Measurements from ENCODE around the gene PXDN.
"Not testable (repeated sequence)": the region's sequence is repeated elsewhere in the genome, so short reads cannot be mapped to it uniquely, and the experiment has no call there.

PXDN gene

GRCh38 chr2:1701556-1702185 lies 42.6 kb downstream of the PXDN start:
- Histone ChIP-seq H3K27me3 (ENCODE audit: insufficient read depth, low read length, poor library complexity, severe bottlenecking) (no peaks in the 10 kb centered on the region), H3K79me2 (ENCODE audit: insufficient read depth, low read length) (peaks cover 52% of the 10 kb centered on the region; the same call in 1 of the 2 replicates)
- no peak for TF ChIP-seq EZH2phosphoT487 (IDR thresholded peaks at IDR 0.05; ENCODE audit: borderline replicate concordance)
- no peak for TF ChIP-seq CTCF (conservative IDR thresholded peaks at IDR 0.05; ENCODE audit: low read length)

DNA sequence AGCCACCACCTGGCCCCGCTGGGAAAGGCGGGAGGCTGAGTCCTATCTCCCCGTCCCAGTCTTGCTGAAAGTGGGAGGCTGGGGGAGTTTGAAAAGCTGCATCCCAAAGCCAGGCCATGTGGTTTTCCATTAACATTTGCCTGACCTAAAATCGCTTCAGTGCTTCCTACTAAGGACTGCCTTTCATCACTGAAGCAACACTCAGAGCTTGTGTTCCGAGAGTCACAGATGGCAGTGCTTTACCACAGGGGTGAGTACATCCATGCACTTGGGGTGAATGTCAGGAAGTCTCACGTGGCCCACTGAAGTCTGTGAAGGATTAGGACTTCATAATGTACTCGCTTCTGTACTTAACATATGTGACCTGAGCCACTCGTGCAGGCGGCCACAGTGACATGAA lies 43.3 kb downstream of the PXDN start:
- no peaks in the 10 kb centered on the region for H3K4me1 ChIP-seq (ENCODE audit: insufficient read depth, low read length, poor library complexity, severe bottlenecking)
- H4K20me1 ChIP-seq (ENCODE audit: insufficient read depth, low read length, poor library complexity, severe bottlenecking), result peaks cover 8% of the 10 kb centered on the region

More at GRCh38 chr2:1701556-1702185, 42.6 kb downstream of the PXDN start:
- peaks cover 6% of the 10 kb centered on the region; the same call in 1 of the 2 replicates for H3K36me3 ChIP-seq (ENCODE audit: insufficient read depth, low read length)
- no peaks in the 10 kb centered on the region for H3F3A ChIP-seq (ENCODE audit: low read depth)
- H3K9me3 ChIP-seq (ENCODE audit: insufficient read depth, low read depth, low read length), result no peaks in the 10 kb centered on the region
- H3K4me2 ChIP-seq (ENCODE audit: low read depth, low read length, poor library complexity, severe bottlenecking), result no peak overlapping the region
- H3K4me1 ChIP-seq (ENCODE audit: insufficient read depth, low read length, poor library complexity, severe bottlenecking), result no peaks in the 10 kb centered on the region
- peaks cover 8% of the 10 kb centered on the region for H4K20me1 ChIP-seq (ENCODE audit: insufficient read depth, low read length, poor library complexity, severe bottlenecking)
- H2AFZ ChIP-seq (ENCODE audit: low read length), result no peak overlapping the region
- H3K9ac ChIP-seq (ENCODE audit: low read depth, low read length, poor library complexity, severe bottlenecking), result no peak overlapping the region
- H3K9me2 ChIP-seq (replicated peaks; ENCODE audit: low read depth, low read length), result no peaks in the 10 kb centered on the region
- H3K4me3 ChIP-seq (ENCODE audit: low read length, poor library complexity, severe bottlenecking), result no peak overlapping the region

DNA sequence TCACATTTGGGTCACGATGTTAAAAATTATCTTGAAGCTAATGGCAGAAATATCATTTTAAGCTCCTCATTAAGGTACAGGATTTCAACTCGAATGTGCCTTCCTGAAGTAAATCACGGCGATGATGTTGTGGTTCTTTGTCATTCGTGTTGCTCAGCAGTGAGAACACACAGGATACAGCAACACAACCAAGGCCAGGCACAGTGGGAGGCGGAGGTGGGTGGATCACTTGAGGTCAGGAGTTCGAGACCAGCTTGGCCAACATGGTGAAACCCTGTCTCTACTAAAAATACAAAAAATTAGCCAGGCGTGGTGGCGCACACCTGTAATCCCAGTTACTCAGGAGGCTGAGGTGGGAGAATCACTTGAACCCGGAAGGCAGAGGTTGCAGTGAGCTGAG lies 43.9 kb downstream of the PXDN start:
- H3K9me2 ChIP-seq (replicated peaks; ENCODE audit: low read depth, low read length); H4K20me1 ChIP-seq (ENCODE audit: insufficient read depth, low read length, poor library complexity, severe bottlenecking); H3K4me3 ChIP-seq (ENCODE audit: low read length, poor library complexity, severe bottlenecking); H3K27me3 ChIP-seq (ENCODE audit: insufficient read depth, low read length, poor library complexity, severe bottlenecking); H3K9ac ChIP-seq (ENCODE audit: low read depth, low read length, poor library complexity, severe bottlenecking); H3K4me1 ChIP-seq (ENCODE audit: insufficient read depth, low read length, poor library complexity, severe bottlenecking); H3F3A ChIP-seq (ENCODE audit: low read depth); H3K36me3 ChIP-seq (ENCODE audit: insufficient read depth, low read length); H2AFZ ChIP-seq (ENCODE audit: low read length); H3K9me3 ChIP-seq (ENCODE audit: insufficient read depth, low read depth, low read length); H3K4me2 ChIP-seq (ENCODE audit: low read depth, low read length, poor library complexity, severe bottlenecking): not testable (repeated sequence)
- H3K79me2 ChIP-seq (ENCODE audit: insufficient read depth, low read length), result peaks cover 53% of the 10 kb centered on the region; the same call in 1 of the 2 replicates

More for the DNA sequence above, 43.3 kb downstream of the PXDN start:
- no peak overlapping the region for H2AFZ ChIP-seq (ENCODE audit: low read length)
- no peaks in the 10 kb centered on the region for H3F3A ChIP-seq (ENCODE audit: low read depth)
- no peak overlapping the region for H3K4me3 ChIP-seq (ENCODE audit: low read length, poor library complexity, severe bottlenecking)
- no peaks in the 10 kb centered on the region for H3K27me3 ChIP-seq (ENCODE audit: insufficient read depth, low read length, poor library complexity, severe bottlenecking)
- H3K79me2 ChIP-seq (ENCODE audit: insufficient read depth, low read length), result peaks cover 56% of the 10 kb centered on the region; the same call in 1 of the 2 replicates
- peaks cover 8% of the 10 kb centered on the region; the same call in 1 of the 2 replicates for H3K36me3 ChIP-seq (ENCODE audit: insufficient read depth, low read length)
- TF ChIP-seq CTCF (conservative IDR thresholded peaks at IDR 0.05; ENCODE audit: low read length), result no peak
- TF ChIP-seq EZH2phosphoT487 (IDR thresholded peaks at IDR 0.05; ENCODE audit: borderline replicate concordance), result no peak
- H3K9me2 ChIP-seq (replicated peaks; ENCODE audit: low read depth, low read length), result no peaks in the 10 kb centered on the region
- H3K9ac ChIP-seq (ENCODE audit: low read depth, low read length, poor library complexity, severe bottlenecking), result no peak overlapping the region
- no peaks in the 10 kb centered on the region for H3K9me3 ChIP-seq (ENCODE audit: insufficient read depth, low read depth, low read length)
- no peak overlapping the region for H3K4me2 ChIP-seq (ENCODE audit: low read depth, low read length, poor library complexity, severe bottlenecking)

Measured in Loucy (cell line).